Retinal pigment epithelial cell (primary cell): Measurements from ENCODE around the gene PPP1R13B.

ENCODE experiments used
- DNase-seq: peaks from one replicate; pipeline ENCODE4 v3.0.0-alpha.2; 2010; ENCODE audit warnings: low read depth
- H3K4me3 ChIP-seq: 2 replicates; pipeline ENCODE4 v1.5.1; 2011; ENCODE audit warnings: mild to moderate bottlenecking, low read length, control low read depth, moderate library complexity
- TF ChIP-seq, protein P1 (sequence below): conservative IDR thresholded peaks from 2 replicates; pipeline ENCODE4 v1.5.1; 2011; ENCODE audit warnings: low read depth, low read length, control low read depth, inconsistent platforms

The PPP1R13B gene

DNA sequence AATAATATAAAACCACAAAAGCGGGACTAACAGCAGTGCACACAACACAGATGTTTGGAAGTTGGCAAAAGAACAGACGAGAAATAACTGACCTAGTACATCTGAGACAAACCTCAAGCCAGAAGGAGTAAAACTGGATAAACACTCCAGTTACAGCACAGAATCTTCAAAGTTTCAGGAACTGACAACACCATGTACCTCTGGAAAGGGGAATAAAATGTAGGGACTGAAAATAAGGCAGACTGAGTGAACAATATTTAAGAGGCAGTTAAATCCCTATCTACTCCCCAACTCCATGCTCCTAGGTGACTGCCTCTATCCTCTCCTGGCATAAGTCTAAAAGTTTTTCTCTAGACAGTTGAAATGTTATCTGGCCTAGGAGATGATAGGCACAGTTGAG lies 73.9 kb downstream of the PPP1R13B start:
- H3K4me3 ChIP-seq: no peak overlapping the region
- TF ChIP-seq, protein P1, sequence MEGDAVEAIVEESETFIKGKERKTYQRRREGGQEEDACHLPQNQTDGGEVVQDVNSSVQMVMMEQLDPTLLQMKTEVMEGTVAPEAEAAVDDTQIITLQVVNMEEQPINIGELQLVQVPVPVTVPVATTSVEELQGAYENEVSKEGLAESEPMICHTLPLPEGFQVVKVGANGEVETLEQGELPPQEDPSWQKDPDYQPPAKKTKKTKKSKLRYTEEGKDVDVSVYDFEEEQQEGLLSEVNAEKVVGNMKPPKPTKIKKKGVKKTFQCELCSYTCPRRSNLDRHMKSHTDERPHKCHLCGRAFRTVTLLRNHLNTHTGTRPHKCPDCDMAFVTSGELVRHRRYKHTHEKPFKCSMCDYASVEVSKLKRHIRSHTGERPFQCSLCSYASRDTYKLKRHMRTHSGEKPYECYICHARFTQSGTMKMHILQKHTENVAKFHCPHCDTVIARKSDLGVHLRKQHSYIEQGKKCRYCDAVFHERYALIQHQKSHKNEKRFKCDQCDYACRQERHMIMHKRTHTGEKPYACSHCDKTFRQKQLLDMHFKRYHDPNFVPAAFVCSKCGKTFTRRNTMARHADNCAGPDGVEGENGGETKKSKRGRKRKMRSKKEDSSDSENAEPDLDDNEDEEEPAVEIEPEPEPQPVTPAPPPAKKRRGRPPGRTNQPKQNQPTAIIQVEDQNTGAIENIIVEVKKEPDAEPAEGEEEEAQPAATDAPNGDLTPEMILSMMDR: no peak
- no peak for DNase-seq

DNA sequence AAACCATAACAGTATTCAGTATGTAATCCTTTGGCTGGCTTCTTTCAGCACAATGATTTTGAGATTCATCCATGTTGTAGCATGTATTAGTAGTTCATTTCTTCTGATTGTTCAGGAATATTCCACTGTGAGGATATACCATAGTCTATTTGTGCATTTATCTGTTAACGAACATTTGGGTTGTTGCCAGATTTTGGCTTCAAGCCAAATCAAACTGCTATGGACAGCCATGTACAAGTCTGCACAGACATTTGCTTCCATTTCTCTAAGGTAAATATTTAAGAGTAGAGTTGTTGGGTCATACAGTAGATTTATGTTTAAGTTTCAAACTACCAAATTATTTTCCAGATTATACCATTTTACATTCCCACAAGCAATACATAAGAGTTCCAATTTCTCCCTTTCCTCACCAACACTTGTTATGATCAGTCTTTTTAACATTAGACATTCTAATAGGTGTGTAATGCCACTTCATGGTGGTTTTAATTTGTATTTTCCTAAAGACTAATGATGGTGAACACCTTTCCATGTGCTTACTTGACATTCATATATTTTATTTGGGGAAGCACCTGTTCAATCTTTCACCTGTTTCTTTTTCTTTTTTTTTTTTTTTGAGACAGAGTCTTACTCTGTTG lies 75.2 kb downstream of the PPP1R13B start:
- H3K4me3 ChIP-seq: no peak overlapping the region
- TF ChIP-seq, protein P1: no peak
- DNase-seq: no peak

DNA sequence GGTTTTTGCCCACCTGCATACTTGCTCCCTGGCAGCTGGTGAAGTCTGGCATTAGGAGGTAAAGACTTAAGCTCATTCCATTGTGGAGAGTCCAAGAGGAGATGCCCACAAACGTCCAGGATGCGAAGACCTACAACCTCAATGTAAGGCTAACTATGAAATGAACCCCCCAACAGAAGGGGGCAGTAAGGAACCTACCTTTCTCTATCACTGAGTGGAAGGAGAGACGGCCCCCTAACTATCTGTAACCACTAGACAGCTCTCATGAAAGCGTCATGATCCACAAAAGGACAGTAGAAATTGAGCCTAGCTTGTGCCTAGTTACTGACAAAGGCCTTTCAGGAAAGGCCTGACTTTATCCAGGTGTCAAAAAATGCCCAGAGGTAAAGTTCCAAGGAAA lies 76.5 kb downstream of the PPP1R13B start:
- TF ChIP-seq, protein P1: no peak
- DNase-seq: no peak
- H3K4me3 ChIP-seq: no peak overlapping the region

DNA sequence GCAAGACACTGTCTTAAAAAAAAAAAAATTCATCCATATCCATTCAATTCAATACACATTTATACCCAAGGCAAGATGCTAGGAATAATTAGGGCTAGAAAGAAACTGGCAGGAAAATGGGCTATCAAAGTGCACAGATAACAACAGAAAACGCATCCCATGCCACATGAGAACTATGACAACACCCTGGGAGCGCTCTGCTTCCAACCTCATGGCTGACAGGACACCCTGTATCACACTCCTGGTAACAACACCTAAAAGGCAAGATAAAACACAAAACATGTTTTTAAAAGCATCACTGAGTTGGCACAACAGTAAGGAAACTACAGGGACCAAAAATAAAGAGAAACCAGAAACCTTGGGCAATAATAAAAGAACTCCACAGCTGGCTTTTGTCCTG lies 76.9 kb downstream of the PPP1R13B start:
- H3K4me3 ChIP-seq: no peak overlapping the region
- DNase-seq: no peak
- TF ChIP-seq, protein P1: no peak

DNA sequence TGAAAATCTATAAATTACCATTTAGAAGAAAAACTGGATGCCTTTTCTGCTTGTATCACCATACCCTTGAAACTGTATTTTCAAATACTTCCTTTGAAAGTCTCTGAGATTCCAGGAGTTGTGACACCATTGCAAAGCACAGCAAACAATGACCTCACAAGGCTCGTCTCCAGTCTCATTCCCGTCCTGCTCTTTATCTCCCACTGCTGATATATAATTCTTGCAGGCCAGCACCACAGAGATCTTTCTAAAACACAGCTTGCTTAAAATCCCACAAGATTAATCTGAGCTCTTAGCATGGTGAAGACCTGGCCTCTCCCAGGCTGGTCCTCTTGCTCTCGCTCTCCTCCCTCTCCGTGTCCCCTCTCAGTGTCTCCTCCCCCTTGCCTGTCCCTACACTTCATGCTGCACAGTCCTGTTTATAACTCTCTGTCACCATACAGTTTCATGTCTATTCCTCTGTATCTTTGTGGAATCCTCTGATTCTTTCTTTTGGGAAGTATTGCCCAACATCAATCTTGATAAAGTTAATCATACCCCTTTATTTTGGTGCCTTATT lies 80.0 kb downstream of the PPP1R13B start:
- no peak overlapping the region for H3K4me3 ChIP-seq
- no peak for DNase-seq
- TF ChIP-seq, protein P1: no peak

DNA sequence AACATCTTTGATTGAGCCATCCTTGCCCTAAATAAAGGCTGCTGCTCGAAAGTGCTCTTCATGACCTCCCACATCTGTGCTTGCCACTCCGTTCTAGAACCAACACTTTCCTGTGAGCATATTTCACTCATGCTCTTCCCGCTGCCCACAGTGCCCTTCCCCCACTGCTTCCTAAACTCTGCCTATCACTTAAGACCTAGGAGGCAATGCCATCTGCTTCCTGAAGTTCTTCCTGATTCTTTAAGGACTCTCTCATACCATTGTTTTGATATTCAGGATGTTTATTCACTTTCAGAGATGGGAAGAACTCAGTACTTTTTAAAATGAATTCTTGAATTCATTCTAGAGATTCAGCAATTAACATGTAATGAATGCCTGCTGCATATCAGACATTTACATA lies 81.8 kb downstream of the PPP1R13B start:
- DNase-seq: no peak
- no peak overlapping the region for H3K4me3 ChIP-seq
- TF ChIP-seq, protein P1: no peak
